ENCODE data around the gene USF1.
"Not testable (repeated sequence)": the region's sequence is repeated elsewhere in the genome, so short reads cannot be mapped to it uniquely, and the experiment has no call there.

Gene USF1

GRCh38 chr1:160992036-160992435 lies 53.7 kb downstream of the USF1 start:
- not testable (repeated sequence) for DNase-seq (ENCODE audit: low read depth in 2 of 3, low spot score in 2 of 3)
